GM12878 (cell line): ENCODE measurements around the gene POLE3. TPM values are rescaled to one million over a fixed set of nuclear protein-coding genes. Genes with fewer than 3 reads are reported as not detected.

Experiments
- ATAC-seq: fragments of 200-7000 bp; cut with Tn5 transposase; 3 replicates; pipeline ENCODE4 v1.9.1; 2020; ENCODE audit warnings: mild to moderate bottlenecking, moderate library complexity
- BruUV-seq: library from RNA; stranded (reverse); fragments of 400-500 nt; replicated peaks from 2 replicates; lab custom pipeline; 2021; lab: Mats Ljungman, UMichigan
- CTCF ChIA-PET: fragments of 300-600 bp; sonication (Branson Sonifier 250); formaldehyde crosslinking; extraction: SDS; loops from one replicate; lab custom pipeline; 2021; ENCODE audit warnings: inconsistent platforms; lab: Yijun Ruan, JAX
- POLR2A ChIA-PET: fragments of 350-600 bp; formaldehyde crosslinking; extraction: SDS; loops from one replicate; lab custom pipeline; 2021; ENCODE audit warnings: inconsistent platforms; lab: Charles Lee
- RAD21 ChIA-PET: fragments of 300-600 bp; sonication (Branson Sonifier 250); formaldehyde crosslinking; loops from one replicate; lab custom pipeline; 2023; ENCODE audit warnings: antibody characterized with exemption; ENCODE audit not compliant: unreplicated experiment; lab: Charles Lee
- SMC1A ChIA-PET: fragments of 300-600 bp; sonication (Branson Sonifier 250); formaldehyde crosslinking; loops from one replicate; lab custom pipeline; 2023; ENCODE audit not compliant: unreplicated experiment, uncharacterized antibody; lab: Charles Lee
- DNase-seq: peaks from one replicate; pipeline ENCODE4 v3.0.0-alpha.2; 2011; ENCODE audit warnings: low read depth, low spot score
- FAIRE-seq: peaks from 3 replicates; lab custom pipeline; 2011; peaks lifted over from hg19 to GRCh38; lab: Jason Lieb, UNC
- H2AFZ ChIP-seq: 2 replicates; pipeline ENCODE4 v1.6.0; 2011; ENCODE audit warnings: low read depth, low read length, control low read depth; ENCODE audit not compliant: control insufficient read depth
- H3K27ac ChIP-seq: 2 replicates; pipeline ENCODE4 v1.5.1; 2011; ENCODE audit warnings: control low read depth; ENCODE audit not compliant: control insufficient read depth, insufficient read depth
- H3K27me3 ChIP-seq, 2 experiments: replicated peaks in 1 of 2; 2 replicates each; pipeline versions ENCODE4 v1.6.0 to v1.6.1; 2011; ENCODE audit warnings: low read length in 1 of 2; ENCODE audit not compliant: control insufficient read depth in 2 of 2, insufficient read depth in 2 of 2
- H3K36me3 ChIP-seq, 2 experiments: 2 replicates each; pipeline ENCODE4 v1.5.1; 2011; ENCODE audit warnings: low read length in 1 of 2; ENCODE audit not compliant: control insufficient read depth in 2 of 2, insufficient read depth in 2 of 2
- H3K4me1 ChIP-seq: 2 replicates; pipeline ENCODE4 v1.6.1; 2011; ENCODE audit warnings: mild to moderate bottlenecking, low read length, moderate library complexity, mixed read lengths; ENCODE audit not compliant: control insufficient read depth, insufficient read depth
- H3K4me2 ChIP-seq: 2 replicates; pipeline ENCODE4 v1.6.0; 2011; ENCODE audit warnings: control low read depth; ENCODE audit not compliant: control insufficient read depth, insufficient read depth
- H3K4me3 ChIP-seq: fragments of 200-600 bp; sonication (generic); 2 replicates; pipeline ENCODE4 v1.5.1; 2016
- H3K79me2 ChIP-seq: 2 replicates; pipeline ENCODE4 v1.6.0; 2011; ENCODE audit warnings: low read length; ENCODE audit not compliant: control insufficient read depth, insufficient read depth
- H3K9ac ChIP-seq: 2 replicates; pipeline ENCODE4 v1.8.0; 2011; ENCODE audit warnings: low read length, control low read depth, mixed read lengths; ENCODE audit not compliant: control insufficient read depth, insufficient read depth
- H3K9me3 ChIP-seq: replicated peaks from 3 replicates; pipeline ENCODE4 v1.5.1; 2011; ENCODE audit warnings: mild to moderate bottlenecking, low read length; ENCODE audit not compliant: control insufficient read depth, insufficient read depth
- H4K20me1 ChIP-seq: 2 replicates; pipeline ENCODE4 v1.6.0; 2011; ENCODE audit not compliant: control insufficient read depth, insufficient read depth
- CBX5 ChIP-seq: sonication (generic); IDR thresholded peaks from 2 replicates; pipeline ENCODE4 v1.6.1; 2016; ENCODE audit warnings: low read depth, moderate library complexity, mild to moderate bottlenecking, inconsistent platforms
- ETV6 ChIP-seq, 2 experiments: fragments of 450-650 bp in 1 of 2; IDR thresholded peaks in 1 of 2; conservative IDR thresholded peaks in 1 of 2; 2 replicates each; pipeline ENCODE4 v1.6.1; 2014; ENCODE audit warnings: antibody characterized with exemption in 1 of 2, borderline replicate concordance in 1 of 2, low read depth in 1 of 2, mild to moderate bottlenecking in 1 of 2, moderate library complexity in 1 of 2
- RELA ChIP-seq: fragments of 450-650 bp; IDR thresholded peaks from 2 replicates; pipeline ENCODE4 v1.8.0; 2014; ENCODE audit warnings: borderline replicate concordance; ENCODE audit not compliant: partially characterized antibody
- RELB ChIP-seq: fragments of 450-650 bp; IDR thresholded peaks from 2 replicates; pipeline ENCODE4 v1.6.1; 2017; ENCODE audit warnings: low read depth, mild to moderate bottlenecking, moderate library complexity
- SMAD1 ChIP-seq: fragments of 450-650 bp; IDR thresholded peaks from 2 replicates; pipeline ENCODE4 v1.6.1; 2018; ENCODE audit warnings: mild to moderate bottlenecking, low read depth; ENCODE audit not compliant: partially characterized antibody
- SMC3 ChIP-seq: IDR thresholded peaks from 2 replicates; pipeline ENCODE4 v1.6.1; 2011; ENCODE audit warnings: low read length, improper control_type of control experiment, borderline replicate concordance
- ZBTB40 ChIP-seq: fragments of 450-650 bp; IDR thresholded peaks from 2 replicates; pipeline ENCODE4 v1.6.1; 2016; ENCODE audit warnings: mild to moderate bottlenecking, moderate library complexity, borderline replicate concordance
- ZNF687 ChIP-seq: fragments of 450-650 bp; IDR thresholded peaks from 2 replicates; pipeline ENCODE4 v1.6.1; 2017; ENCODE audit warnings: mild to moderate bottlenecking, moderate library complexity
- WGBS: methylation state at CpG from one replicate; pipeline ENCODE4 v1.1.6; 2016; ENCODE audit warnings: low lambda C conversion rate; ENCODE audit not compliant: insufficient replicate concordance, insufficient coverage; ENCODE audit errors: missing lambda C conversion rate; 5-methylcytosine and 5-hydroxymethylcytosine counted together
- in situ Hi-C: fragments of 300-500 bp; cut with MboI; formaldehyde crosslinking; loops from 9 replicates; pipeline ENCODE4 v1.14.3; 2018; ENCODE audit warnings: mixed read lengths
- intact Hi-C: fragments of 100-400 bp; cut with micrococcal nuclease; formaldehyde crosslinking; loops from one replicate; pipeline ENCODE4 v1.14.2; 2022; ENCODE audit not compliant: unreplicated experiment
- polyA plus RNA-seq, 11 experiments: library from polyadenylated mRNA; depleted of rRNA in 4 of 11; unstranded in 6 of 11; stranded (reverse) in 5 of 11; fragments of >200 nt; fragmentation: Nextera tagmentation in 4 of 11; fragmentation: Illumina TruSeq in 1 of 11; extraction: Ambion mirVana in 4 of 11; extraction: Trizol in 1 of 11; gene quantifications; 1 replicate in 1 of 11; 2 replicates in 10 of 11; pipeline versions ENCODE4 v1.2.1 to v1.2.3, GENCODE V29; 2011 to 2016; ENCODE audit warnings: inconsistent platforms in 2 of 11, missing spikeins in 2 of 11, low read depth in 1 of 11
- total RNA-seq, 4 experiments: library from RNA; depleted of rRNA in 3 of 4; stranded (reverse); fragments of >200 nt in 3 of 4; fragmentation: Illumina TruSeq in 1 of 4; extraction: Trizol in 1 of 4; gene quantifications; 2 replicates each; pipeline versions ENCODE4 v1.2.1 to v1.2.3, GENCODE V29; 2013 to 2021

Gene POLE3
- total and polyA plus RNA-seq, 10 of the 15 experiments (the other 5 are each of a cell fraction or from before 2014, with no cell fraction given), result 40.8 to 116 (median 80.2) TPM

GRCh38 chr9:113454914-113455761 lies 44.7 kb upstream of the POLE3 start:
- intact Hi-C loops, result no loop called here
- in situ Hi-C loops, result loop anchor here (25.0 kb wide), 1 partner anchor 582 kb away; no protein-coding TSS in a partner anchor
- BruUV-seq, result no TSS peak
- no peak overlapping the region for H3K4me2 ChIP-seq
- DNase-seq (no peak), FAIRE-seq (no peak)
- SMC1A ChIA-PET, result interaction anchor here (0.7 to 3.0 kb wide), 21 partner anchors 8 to 203 kb away, joined by 3 to 20 read pairs (median 5); partner anchors contain the start of gene RGS3
- RAD21 ChIA-PET, result interaction anchor here (0.7 to 3.0 kb wide), 13 partner anchors 9 to 362 kb away, joined by 3 to 16 read pairs (median 8); no protein-coding TSS in a partner anchor
- peaks cover 9% of the 10 kb centered on the region for H3K4me1 ChIP-seq
- POLR2A ChIA-PET, result interaction anchor here (0.7 to 1.7 kb wide), 2 partner anchors 57 to 63 kb away, joined by 3 to 7 read pairs; no protein-coding TSS in a partner anchor
- no peaks in the 10 kb centered on the region for H4K20me1 ChIP-seq
- no peaks in the 10 kb centered on the region for H3K9me3 ChIP-seq
- H3K36me3 ChIP-seq, result no peaks in the 10 kb centered on the region
- CTCF ChIA-PET, result interaction anchor here (0.6 to 3.2 kb wide), 10 partner anchors 9 to 569 kb away, joined by 3 to 25 read pairs (median 5); no protein-coding TSS in a partner anchor
- peak overlapping the region; percentile 56 for H2AFZ ChIP-seq
- TF ChIP-seq ZBTB40 (no peak), ZNF687 (no peak), RELA (no peak), SMAD1 (no peak), CBX5 (no peak), RELB (no peak), ETV6 (conservative IDR thresholded peaks at IDR 0.05 in 1 of 2, IDR thresholded peaks at IDR 0.05 in 1 of 2; ENCODE audit: borderline replicate concordance in 1 of 2, low read depth in 1 of 2) (no peak), SMC3 (no peak)
- TF ChIP-seq, all 136 proteins: peak for 0
- 67% methylated on average over 5 of the region's 5 CpGs for WGBS
- no peak overlapping the region for H3K9ac ChIP-seq
- no peaks in the 10 kb centered on the region for H3K79me2 ChIP-seq
- no peak overlapping the region for H3K4me3 ChIP-seq
- no peaks in the 10 kb centered on the region for H3K27me3 ChIP-seq
- peak; percentile 71 for ATAC-seq
- no peak overlapping the region for H3K27ac ChIP-seq
